HEK293T (cell line): ENCODE results near the gene SPINK4.

Source experiments
- BHLHE40 ChIP-seq: fragments of 450-650 bp; IDR thresholded peaks from 2 replicates; pipeline ENCODE4 v1.6.1; 2016; ENCODE audit warnings: mild to moderate bottlenecking, moderate library complexity, borderline replicate concordance
- FOXA1 ChIP-seq: fragments of 450-650 bp; IDR thresholded peaks from 2 replicates; pipeline ENCODE4 v1.6.1; 2016; ENCODE audit warnings: mild to moderate bottlenecking
- FOXK2 ChIP-seq: fragments of 450-650 bp; IDR thresholded peaks from 2 replicates; pipeline ENCODE4 v1.6.1; 2016; ENCODE audit warnings: mild to moderate bottlenecking
- FOXM1 ChIP-seq: fragments of 450-650 bp; IDR thresholded peaks from 2 replicates; pipeline ENCODE4 v1.6.1; 2017; ENCODE audit warnings: mild to moderate bottlenecking, borderline replicate concordance
- HDGF ChIP-seq: fragments of 450-650 bp; IDR thresholded peaks from 2 replicates; pipeline ENCODE4 v1.6.1; 2017; ENCODE audit warnings: antibody characterized with exemption, borderline replicate concordance
- SUZ12 ChIP-seq: fragments of 450-650 bp; IDR thresholded peaks from 2 replicates; pipeline ENCODE4 v1.6.1; 2016; ENCODE audit warnings: mild to moderate bottlenecking
- ZNF384 ChIP-seq: fragments of 450-650 bp; IDR thresholded peaks from 2 replicates; pipeline ENCODE4 v1.6.1; 2016

GRCh38 chr9:33241298-33241697 is 1.3 kb downstream of the SPINK4 start:
- TF ChIP-seq FOXK2 (no peak), HDGF (no peak), BHLHE40 (no peak), ZNF384 (no peak), FOXA1 (no peak), SUZ12 (no peak), FOXM1 (no peak)
